Heart left ventricle (tissue), 16 donors: Measurements from ENCODE around the gene CDHR5. TPM values are rescaled to one million over a fixed set of nuclear protein-coding genes. Genes with fewer than 3 reads are reported as not detected.
A peak's percentile ranks its signal among the peaks of the same experiment; 100 is the strongest.

ENCODE experiments used
- ATAC-seq, 4 donors: fragments of 200-7000 bp; cut with Tn5 transposase; one replicate each; pipeline ENCODE4 v1.9.1; 2020 to 2022; ENCODE audit warnings: moderate library complexity in 4 of 4, mild to moderate bottlenecking in 3 of 4, moderate number of reproducible peaks in 1 of 4
- DNase-seq, 5 donors: peaks; one replicate each; pipeline ENCODE4 v3.0.0-alpha.2; 2020
- H3K27ac ChIP-seq, 12 donors: fragments of 200-600 bp; sonication (generic) in 4 of 12; one replicate each; pipeline versions ENCODE4 v1.5.0 to v1.8.0; 2016 to 2022; ENCODE audit warnings: mild to moderate bottlenecking in 2 of 12
- H3K27me3 ChIP-seq, 9 donors: fragments of 200-600 bp; sonication (generic) in 2 of 9; one replicate each; pipeline versions ENCODE4 v1.5.1 to v1.8.0; 2016 to 2022; ENCODE audit warnings: mild to moderate bottlenecking in 3 of 9
- H3K36me3 ChIP-seq, 9 donors: fragments of 200-600 bp; sonication (generic) in 2 of 9; one replicate each; pipeline versions ENCODE4 v1.5.0 to v1.8.0; 2018 to 2022; ENCODE audit warnings: mild to moderate bottlenecking in 2 of 9
- H3K4me1 ChIP-seq, 12 donors: fragments of 200-600 bp; sonication (generic) in 4 of 12; one replicate each; pipeline versions ENCODE4 v1.5.0 to v1.8.0; 2016 to 2022; ENCODE audit warnings: mild to moderate bottlenecking in 3 of 12
- H3K4me3 ChIP-seq, 12 donors: fragments of 200-600 bp; sonication (generic) in 4 of 12; one replicate each; pipeline versions ENCODE4 v1.5.0 to v1.8.0; 2017 to 2022; ENCODE audit warnings: mild to moderate bottlenecking in 9 of 12, moderate library complexity in 4 of 12
- H3K9me3 ChIP-seq, 12 donors: fragments of 200-600 bp; sonication (generic) in 4 of 12; one replicate each; pipeline versions ENCODE4 v1.5.0 to v1.8.0; 2016 to 2022; ENCODE audit warnings: mild to moderate bottlenecking in 1 of 12
- POLR2A ChIP-seq, 2 donors: fragments of 450-650 bp; IDR thresholded peaks; one replicate each; pipeline ENCODE4 v1.6.1; 2017; ENCODE audit warnings: antibody characterized with exemption in 2 of 2, mild to moderate bottlenecking in 2 of 2, moderate library complexity in 2 of 2
- WGBS, 4 donors: extraction: QIAGEN DNeasy Blood & Tissue Kit in 2 of 4; methylation state at CpG; one replicate each; pipeline versions ENCODE4 v1.1.5 to v1.1.7; 2013 to 2018; 5-methylcytosine and 5-hydroxymethylcytosine counted together
- intact Hi-C, 10 donors: fragments of 100-400 bp; cut with DNase I; formaldehyde crosslinking; loops; one replicate each; pipeline versions ENCODE4 v1.11.1 to v1.14.2; 2022
- polyA plus RNA-seq, 2 donors: library from polyadenylated mRNA; stranded (reverse); fragments of 200-250 nt; gene quantifications; one replicate each; pipeline ENCODE4 v1.2.3, GENCODE V29; 2013
- total RNA-seq, 9 donors: library from RNA; depleted of rRNA in 2 of 9; stranded (reverse); fragments of >200 nt in 2 of 9; fragmentation: NEBNext Ultra II Directional in 3 of 9; extraction: Animal tissue kit (Norgen Biotek cat#: 25700) in 3 of 9; gene quantifications; one replicate each; pipeline versions ENCODE4 v1.1.0 to v1.2.4, GENCODE V29; 2016 to 2023
- TF ChIP-seq, protein P1 (sequence below), 12 donors: fragments of 200-600 bp; sonication (generic) in 4 of 12; IDR thresholded peaks; one replicate each; pipeline versions ENCODE4 v1.5.0 to v1.8.0; 2018 to 2022; ENCODE audit warnings: antibody characterized with exemption in 12 of 12, mild to moderate bottlenecking in 5 of 12
- donor health status: ischemic (EF 13 %, LVEDD 7.1; RV severe dilation, severe dysfunction).
- donor health status: healthy with polysubstance abuse.
- donor health status: DM: no; HTN: yes; CAD: no.
- donor health status: DM: no; HTN: no; CAD: no.
- donor health status: ischemic (EF 25% LVEDD 6.9; RV normal size, moderate dysfunction).
- donor health status: ischemic (EF 25% LVEDD 5.7; RV mildly dilated, moderate dysfunction).
- donor health status: healthy.
- donor health status: DM: yes; HTN: yes; CAD: no.
- donor health status: ischemic (EF 35%, LVEDD 5.7; RV mildly dilated, moderate dysfunction).
- donor health status: nonischemic (EF 11% LVEDD 7.7; RV severe dilation, severe dysfunction).
- donor health status: DM: yes; HTN: yes; CAD: no.
- donor health status: PGD.
- donor health status: ischemic (EF 29% LVEDD 5.4; RV normal size, mild dysfunction).
- donor health status: nonischemic (EF 23%, LVEDD 6.1; RV moderate dilation, normal function).

The CDHR5 gene
- total and polyA plus RNA-seq, 11 donors, result 0.07 TPM; not detected in 10

DNA sequence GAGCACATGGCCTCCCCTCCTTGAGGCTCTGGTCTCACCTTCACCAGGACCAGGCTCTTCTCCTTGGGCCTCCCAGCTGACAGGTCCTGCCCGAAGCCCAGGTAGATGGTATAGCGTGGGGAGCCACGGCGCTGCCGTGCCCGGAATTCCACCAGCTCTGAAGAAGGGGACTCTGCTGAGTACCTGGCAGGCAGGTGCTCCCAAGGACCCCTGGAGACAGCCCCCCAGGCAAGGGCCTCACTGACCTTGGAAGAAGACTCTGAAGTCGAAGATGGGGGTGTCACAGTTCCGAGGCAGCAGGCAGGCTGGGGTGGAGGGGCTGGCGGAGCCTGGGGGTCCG lies 11.8 kb downstream of the CDHR5 start:
- Histone ChIP-seq H3K27ac (peak overlapping the region in 5 of 12 donors; percentile 24 to 56 (median 46)), H3K4me3 (no peak overlapping the region), H3K4me1 (peaks cover 8 to 49% (median 29%) of the 10 kb centered on the region in 12 donors), H3K9me3 (no peaks in the 10 kb centered on the region), H3K27me3 (no peaks in the 10 kb centered on the region), H3K36me3 (peaks cover 0 to 70% (median 53%) of the 10 kb centered on the region in 9 donors)
- intact Hi-C loops, result loop anchor here in 2 of 10 donors (5.0 kb wide), 2 partner anchors 36 to 79 kb away; partner anchors contain the start of gene PHRF1 (in 1 of the 2)
- no peak for DNase-seq
- WGBS, 4 donors, result 90 to 97% (median 95%) methylated on average over 6 to 10 of the region's 10 CpGs
- ATAC-seq, result no peak
- TF ChIP-seq, protein P1, sequence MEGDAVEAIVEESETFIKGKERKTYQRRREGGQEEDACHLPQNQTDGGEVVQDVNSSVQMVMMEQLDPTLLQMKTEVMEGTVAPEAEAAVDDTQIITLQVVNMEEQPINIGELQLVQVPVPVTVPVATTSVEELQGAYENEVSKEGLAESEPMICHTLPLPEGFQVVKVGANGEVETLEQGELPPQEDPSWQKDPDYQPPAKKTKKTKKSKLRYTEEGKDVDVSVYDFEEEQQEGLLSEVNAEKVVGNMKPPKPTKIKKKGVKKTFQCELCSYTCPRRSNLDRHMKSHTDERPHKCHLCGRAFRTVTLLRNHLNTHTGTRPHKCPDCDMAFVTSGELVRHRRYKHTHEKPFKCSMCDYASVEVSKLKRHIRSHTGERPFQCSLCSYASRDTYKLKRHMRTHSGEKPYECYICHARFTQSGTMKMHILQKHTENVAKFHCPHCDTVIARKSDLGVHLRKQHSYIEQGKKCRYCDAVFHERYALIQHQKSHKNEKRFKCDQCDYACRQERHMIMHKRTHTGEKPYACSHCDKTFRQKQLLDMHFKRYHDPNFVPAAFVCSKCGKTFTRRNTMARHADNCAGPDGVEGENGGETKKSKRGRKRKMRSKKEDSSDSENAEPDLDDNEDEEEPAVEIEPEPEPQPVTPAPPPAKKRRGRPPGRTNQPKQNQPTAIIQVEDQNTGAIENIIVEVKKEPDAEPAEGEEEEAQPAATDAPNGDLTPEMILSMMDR (IDR thresholded peaks at IDR 0.05), result no peak
- no peak for TF ChIP-seq POLR2A (IDR thresholded peaks at IDR 0.05)

- TF ChIP-seq, protein P1 (IDR thresholded peaks at IDR 0.05), result no peak
- TF ChIP-seq POLR2A (IDR thresholded peaks at IDR 0.05), result no peak
- DNase-seq, result peak in 1 of 5 donors; percentile 63
- Histone ChIP-seq H3K4me3 (no peak overlapping the region), H3K36me3 (peaks cover 0 to 76% (median 58%) of the 10 kb centered on the region in 9 donors), H3K9me3 (no peaks in the 10 kb centered on the region), H3K4me1 (peaks cover 8 to 49% (median 29%) of the 10 kb centered on the region in 12 donors), H3K27me3 (no peaks in the 10 kb centered on the region), H3K27ac (peak overlapping the region in 2 of 12 donors; percentile 24 to 42)
- WGBS, 4 donors, result 70 to 80% (median 74%) methylated on average over 18 to 27 of the region's 27 CpGs
- intact Hi-C loops, result loop anchor here in 2 of 10 donors (5.0 kb wide), 2 partner anchors 35 to 80 kb away; partner anchors contain the start of gene PHRF1 (in 1 of the 2)
- no peak for ATAC-seq
Measured at GRCh38 chr11:612201-612960, 12.4 kb downstream of the CDHR5 start.

- Histone ChIP-seq H3K27me3 (no peaks in the 10 kb centered on the region), H3K9me3 (no peaks in the 10 kb centered on the region), H3K36me3 (peaks cover 0 to 87% (median 69%) of the 10 kb centered on the region in 9 donors), H3K4me1 (peaks cover 8 to 48% (median 25%) of the 10 kb centered on the region in 12 donors), H3K4me3 (no peak overlapping the region), H3K27ac (no peak overlapping the region)
- TF ChIP-seq POLR2A (IDR thresholded peaks at IDR 0.05), result no peak
- TF ChIP-seq, protein P1 (IDR thresholded peaks at IDR 0.05), result no peak
- no peak for ATAC-seq
- intact Hi-C loops, result loop anchor here in 2 of 10 donors (5.0 kb wide), 2 partner anchors 34 to 81 kb away; partner anchors contain the start of gene PHRF1 (in 1 of the 2)
- 88 to 93% (median 91%) methylated on average over 42 to 49 of the region's 49 CpGs for WGBS, 4 donors
- no peak for DNase-seq
Measured at GRCh38 chr11:611001-611996, 13.5 kb downstream of the CDHR5 start.
